Measurements from ENCODE around the gene KMT5C.

- TF ChIP-seq CTCF (IDR thresholded peaks at IDR 0.05) (no peak), EP300 (IDR thresholded peaks at IDR 0.05) (no peak)
Measured at GRCh38 chr19:55365245-55365644, 25.6 kb downstream of the KMT5C start.

All from esophagus muscularis mucosa (tissue), 3 donors.